Coronary artery (tissue), 2 donors: Measurements from ENCODE around the gene RERE.
A peak's percentile ranks its signal among the peaks of the same experiment; 100 is the strongest.
"Not testable (repeated sequence)": the region's sequence is repeated elsewhere in the genome, so short reads cannot be mapped to it uniquely, and the experiment has no call there.

Experiments used
- DNase-seq: peaks from one replicate; pipeline ENCODE4 v3.0.0-alpha.2; 2017; ENCODE audit warnings: low spot score
- H3K27ac ChIP-seq, 2 donors: fragments of 200-600 bp; sonication (generic); one replicate each; pipeline ENCODE4 v1.5.1; 2016 to 2019
- H3K4me3 ChIP-seq: fragments of 200-600 bp; sonication (generic); 2 replicates; pipeline ENCODE4 v1.5.1; 2016; ENCODE audit warnings: mild to moderate bottlenecking, moderate library complexity
- CTCF ChIP-seq: fragments of 200-600 bp; sonication (generic); IDR thresholded peaks from one replicate; pipeline ENCODE4 v1.5.1; 2019; ENCODE audit warnings: antibody characterized with exemption

RERE gene

GRCh38 chr1:8510041-8510823 lies 307.2 kb downstream of the RERE start:
- no peak for DNase-seq

GRCh38 chr1:8509579-8509978 lies 307.9 kb downstream of the RERE start:
- no peak for DNase-seq
- Histone ChIP-seq H3K27ac (peak overlapping the region; percentile 70 to 86), H3K4me3 (peak overlapping the region; percentile 58)
- TF ChIP-seq CTCF: no peak

More at GRCh38 chr1:8510041-8510823, 307.2 kb downstream of the RERE start:
- Histone ChIP-seq H3K27ac (peak overlapping the region; percentile 70 to 86), H3K4me3 (peak overlapping the region; percentile 58)
- no peak for TF ChIP-seq CTCF

- peak overlapping the region in 1 of 2 donors; percentile 53 for H3K27ac ChIP-seq
- DNase-seq: no peak
- TF ChIP-seq CTCF: no peak
Observed at GRCh38 chr1:8506995-8507615, 310.3 kb downstream of the RERE start.

DNA sequence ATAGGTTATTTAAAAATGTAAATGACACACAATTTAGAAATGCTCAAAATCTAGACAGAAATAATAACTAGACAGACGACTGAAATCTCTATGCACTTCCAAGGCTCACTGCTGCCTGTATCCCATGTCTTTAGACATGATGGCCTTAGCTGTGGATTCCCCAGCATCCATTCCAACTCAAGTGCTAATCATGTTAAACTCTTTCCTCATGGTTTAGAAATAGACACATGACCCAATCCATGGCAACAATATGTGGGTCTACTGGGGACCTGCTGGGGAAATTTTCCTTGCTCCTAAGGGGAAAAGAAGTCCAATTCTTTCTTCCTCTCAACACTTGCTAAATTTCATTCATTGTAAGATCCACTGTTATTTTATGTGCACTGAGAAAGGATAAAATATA lies 311.0 kb downstream of the RERE start:
- DNase-seq: no peak
- Histone ChIP-seq H3K27ac (peak overlapping the region in 1 of 2 donors; percentile 53), H3K4me3 (no peak overlapping the region)
- no peak for TF ChIP-seq CTCF

More at GRCh38 chr1:8506995-8507615, 310.3 kb downstream of the RERE start:
- no peak overlapping the region for H3K4me3 ChIP-seq

DNA sequence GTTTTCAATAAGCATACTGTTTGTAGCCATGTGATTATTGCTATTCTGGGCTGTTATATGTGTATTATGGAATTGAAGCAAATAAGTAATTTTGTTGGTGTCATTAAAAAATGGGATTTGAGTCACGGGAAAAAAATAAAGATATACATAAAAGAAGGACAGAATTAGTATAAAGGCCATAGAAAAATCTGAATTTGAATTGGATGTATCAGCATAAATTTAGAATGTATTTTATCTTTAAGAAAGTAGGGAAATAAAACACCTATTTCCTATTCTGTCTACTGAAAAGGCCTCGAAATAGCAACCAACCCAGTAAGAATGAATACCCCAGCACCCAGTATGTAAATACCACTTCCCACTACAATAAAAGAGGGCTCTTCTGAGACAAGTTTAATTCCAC lies 313.6 kb downstream of the RERE start:
- Histone ChIP-seq H3K27ac (no peak overlapping the region), H3K4me3 (no peak overlapping the region)
- DNase-seq: no peak
- TF ChIP-seq CTCF: no peak

DNA sequence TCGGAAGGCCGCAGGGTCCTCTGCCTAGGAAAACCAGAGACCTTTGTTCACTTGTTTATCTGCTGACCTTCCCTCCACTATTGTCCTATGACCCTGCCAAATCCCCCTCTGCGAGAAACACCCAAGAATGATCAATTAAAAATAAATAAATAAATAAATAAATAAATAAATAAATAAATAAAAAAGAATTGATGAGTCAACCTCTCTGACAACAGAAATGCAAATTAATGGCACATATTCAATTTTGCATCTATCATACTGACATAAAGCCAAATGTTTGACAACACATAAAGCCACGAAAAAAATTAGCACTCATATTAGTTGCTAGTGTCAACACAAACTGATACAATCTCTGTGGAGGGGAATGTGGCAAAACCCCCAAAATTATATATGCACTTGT lies 314.5 kb downstream of the RERE start:
- not testable (repeated sequence) for H3K27ac ChIP-seq, DNase-seq, H3K4me3 ChIP-seq

GRCh38 chr1:8497210-8497819 lies 320.1 kb downstream of the RERE start:
- peak overlapping the region; percentile 41 to 64 for H3K27ac ChIP-seq
- no peak for DNase-seq
- no peak for TF ChIP-seq CTCF
- H3K4me3 ChIP-seq: no peak overlapping the region
